Cortex of kidney (tissue), 1 donor: ENCODE measurements around the gene WDTC1.

ENCODE experiments used
- DNase-seq: peaks from one replicate; lab custom pipeline; 2025; lab: John Stamatoyannopoulos, UW

The WDTC1 gene

DNA sequence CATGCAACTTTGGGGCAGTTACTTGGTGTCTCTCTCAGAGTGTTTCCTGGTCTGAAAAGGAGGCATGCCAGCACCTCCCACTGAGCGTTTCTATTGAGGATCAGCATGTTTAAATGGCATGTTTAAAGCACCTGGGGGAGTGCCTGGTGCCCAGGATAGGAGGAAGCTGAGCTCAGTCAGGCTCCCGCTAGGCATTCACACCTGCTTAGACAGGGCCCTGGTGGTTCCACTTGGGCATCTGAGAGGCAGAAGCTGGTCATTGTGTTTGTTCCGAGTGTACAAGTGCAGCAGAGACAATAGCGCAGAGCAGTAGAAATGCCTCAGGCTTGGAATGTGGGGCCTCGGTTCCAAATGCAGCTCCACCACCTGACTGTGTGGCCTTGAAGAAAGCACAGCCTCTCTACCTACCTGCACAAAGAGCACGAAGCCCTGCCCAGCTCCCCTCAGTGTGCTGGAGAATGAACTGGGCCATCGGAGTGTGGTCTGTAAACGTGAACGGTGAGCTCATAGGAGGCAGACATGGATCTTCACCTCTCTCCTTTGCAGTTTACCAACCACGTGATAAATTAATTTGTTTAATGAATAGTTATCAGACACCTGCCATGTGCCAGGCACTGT is 67.3 kb downstream of the WDTC1 start:
- DNase-seq = no peak

- DNase-seq = no peak
Observed at GRCh38 chr1:27302612-27303011, 68.2 kb downstream of the WDTC1 start.

DNA sequence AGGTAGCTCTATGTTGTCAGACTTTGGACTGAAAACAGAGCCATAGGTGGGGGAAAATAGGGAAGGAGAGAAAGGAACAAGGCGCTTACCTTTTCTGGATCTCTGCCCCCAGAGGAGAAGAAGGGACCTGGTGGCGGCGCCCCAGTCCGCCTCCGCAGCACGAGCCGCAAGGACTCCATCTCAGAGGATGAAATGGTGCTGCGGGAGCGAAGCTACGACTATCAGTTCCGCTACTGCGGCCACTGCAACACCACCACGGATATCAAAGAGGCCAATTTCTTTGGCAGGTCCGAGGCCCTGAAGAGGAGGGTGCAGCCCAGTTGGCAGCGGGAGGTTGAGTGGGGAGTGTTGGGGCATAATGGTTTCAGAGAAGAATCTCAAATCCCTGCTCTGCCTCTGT is 69.1 kb downstream of the WDTC1 start:
- no peak for DNase-seq

DNA sequence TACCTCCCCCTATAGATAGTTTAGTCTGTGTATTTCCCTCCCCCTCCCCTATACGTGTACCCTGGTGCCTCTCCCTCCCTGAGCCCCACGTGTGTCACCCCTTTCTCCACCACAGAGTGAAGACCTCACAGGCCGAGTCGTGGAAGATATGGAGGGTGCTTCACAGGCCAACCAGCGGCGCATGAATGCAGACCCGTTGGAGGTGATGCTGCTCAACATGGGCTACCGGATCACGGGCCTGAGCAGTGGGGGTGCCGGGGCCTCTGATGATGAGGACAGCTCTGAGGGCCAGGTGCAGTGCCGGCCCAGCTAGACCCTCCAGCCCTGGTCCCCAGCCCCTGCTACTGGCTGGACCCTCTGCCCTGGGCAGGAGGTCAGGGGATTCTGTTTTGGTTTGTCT is 71.6 kb downstream of the WDTC1 start:
- no peak for DNase-seq

DNA sequence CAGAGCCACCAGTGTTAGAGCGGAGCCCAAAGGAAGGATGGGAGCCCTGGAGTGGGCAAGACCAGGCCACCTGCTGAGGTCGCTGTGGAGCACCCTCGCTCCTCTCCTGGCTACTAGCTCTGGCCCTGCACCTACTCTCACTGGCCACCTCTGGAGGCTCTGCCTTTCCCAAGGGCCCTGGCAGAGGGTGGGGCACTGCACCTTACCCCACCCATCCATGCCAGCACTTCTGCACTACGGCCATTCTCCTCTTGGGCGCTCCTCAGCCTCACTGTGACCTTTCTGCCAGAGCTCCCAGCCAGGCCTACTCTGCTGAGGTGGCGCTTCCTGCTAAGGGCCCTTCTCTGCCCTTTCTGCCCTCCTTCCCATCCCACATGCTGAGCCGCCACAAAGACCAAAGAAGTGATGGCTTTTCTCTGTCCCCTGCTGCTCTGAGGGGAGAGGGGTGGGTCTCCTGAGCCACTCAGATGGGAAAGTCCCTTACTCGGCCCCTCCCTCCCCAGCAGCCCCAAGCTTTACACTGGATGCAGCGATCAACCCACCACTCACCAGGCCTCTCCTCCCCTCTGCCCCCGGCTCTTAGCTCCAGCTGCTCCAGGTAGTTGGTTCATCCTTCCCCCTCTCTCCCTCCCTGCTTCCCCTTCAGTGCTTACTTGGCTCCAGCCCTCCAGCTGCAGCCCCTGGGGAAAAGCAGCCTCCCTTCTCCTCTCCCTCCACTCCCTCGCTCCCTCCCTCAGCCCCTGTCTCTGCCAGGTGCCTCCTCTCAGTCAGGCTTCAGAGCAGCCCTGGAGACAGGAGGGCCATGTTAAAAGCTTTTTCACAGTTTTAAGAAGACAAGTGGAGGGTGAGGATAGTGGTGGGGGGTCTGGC is 72.7 kb downstream of the WDTC1 start:
- no peak for DNase-seq

DNA sequence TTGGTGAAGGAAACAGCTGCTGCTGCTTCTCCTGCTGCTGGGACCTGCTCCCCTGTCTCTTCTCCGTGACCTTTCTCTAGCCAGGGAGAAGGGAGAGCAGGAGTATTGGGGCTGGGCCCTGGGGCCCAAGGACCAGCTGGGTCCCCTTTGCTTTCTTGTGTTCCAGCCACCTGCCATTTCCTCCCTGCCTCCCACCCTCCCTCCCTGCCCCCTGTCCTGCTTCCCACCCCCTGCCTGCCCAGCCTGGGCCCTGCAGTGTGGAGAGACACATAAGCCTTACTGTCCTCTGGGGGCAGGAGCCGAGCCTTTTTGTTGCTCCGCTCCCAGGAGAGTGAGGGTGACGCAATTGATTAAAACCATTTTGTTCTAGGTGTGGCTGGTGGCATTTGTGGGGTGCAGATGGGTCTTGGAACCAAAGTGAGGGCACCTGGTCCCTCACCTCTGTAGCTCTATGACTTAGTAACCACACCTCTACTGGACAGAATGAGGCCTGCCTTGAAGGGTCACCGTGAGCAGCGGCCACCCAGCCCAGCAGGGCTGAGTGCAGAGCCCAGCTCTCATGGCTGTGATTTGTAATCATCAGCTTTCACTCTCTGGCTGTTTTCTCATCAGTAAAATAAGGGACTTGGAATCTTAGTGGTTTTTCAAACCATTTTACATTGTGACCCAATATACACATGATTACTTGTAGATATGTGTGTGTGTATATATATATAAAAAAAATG is 73.6 kb downstream of the WDTC1 start:
- no peak for DNase-seq

- DNase-seq = no peak
Observed at GRCh38 chr1:27314169-27314568, 79.7 kb downstream of the WDTC1 start.

GRCh38 chr1:27314737-27315136 is 80.3 kb downstream of the WDTC1 start:
- DNase-seq = no peak

- DNase-seq = no peak
Observed at GRCh38 chr1:27316860-27317259, 82.4 kb downstream of the WDTC1 start.

- no peak for DNase-seq
Observed at GRCh38 chr1:27318136-27318535, 83.7 kb downstream of the WDTC1 start.

DNA sequence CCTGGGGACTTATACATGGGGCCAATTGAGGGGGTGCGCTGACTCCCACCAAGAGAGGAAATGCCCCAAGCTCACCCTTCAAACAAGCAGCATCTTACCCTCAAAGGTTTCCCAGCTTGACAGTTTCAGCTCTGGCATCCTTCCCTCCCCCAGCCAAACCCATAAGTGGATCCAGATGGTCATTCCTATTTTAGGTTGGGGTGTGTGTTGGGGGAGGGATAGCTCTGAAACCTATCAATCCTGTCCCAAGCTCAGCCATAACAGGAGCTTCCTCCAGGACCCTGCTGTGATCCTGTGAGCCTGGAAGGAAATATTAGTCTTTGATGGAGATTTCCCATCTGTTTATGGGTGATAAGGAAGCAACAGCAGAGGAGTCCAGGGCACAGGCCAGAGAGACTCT is 84.2 kb downstream of the WDTC1 start:
- DNase-seq = no peak

GRCh38 chr1:27321813-27322568 is 87.6 kb downstream of the WDTC1 start, which contains the start of gene TMEM222:
Gene TMEM222, plus strand, starts transcription at chr1:27322163. Its CDS starts 35 bp downstream, at chr1:27322198.
- DNase-seq = peak; percentile 69

- no peak for DNase-seq
Observed at GRCh38 chr1:27322569-27323240, 88.3 kb downstream of the WDTC1 start.

GRCh38 chr1:27325286-27325685 is 90.9 kb downstream of the WDTC1 start:
- DNase-seq = no peak

GRCh38 chr1:27327964-27328363 is 93.5 kb downstream of the WDTC1 start:
- no peak for DNase-seq

DNA sequence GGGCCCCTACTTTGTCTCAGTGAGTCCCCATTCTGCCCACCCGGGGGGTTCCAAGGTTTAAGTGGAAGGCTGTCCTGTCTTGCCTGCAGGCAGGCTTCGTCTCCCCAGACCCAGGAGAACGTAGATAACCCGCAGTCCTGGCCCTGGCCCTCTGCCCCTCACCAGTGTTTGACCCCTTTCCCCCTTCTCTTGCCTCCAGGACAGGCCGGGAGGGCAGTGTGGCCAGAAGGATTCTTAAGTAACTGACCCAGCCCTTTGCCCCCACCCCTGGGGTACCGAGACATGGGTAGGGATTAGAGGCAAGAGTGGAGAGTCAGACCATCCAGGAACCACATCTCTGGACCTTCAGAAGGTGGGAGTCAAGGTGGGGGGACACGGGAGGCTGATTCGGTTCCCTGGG is 96.4 kb downstream of the WDTC1 start:
- DNase-seq = no peak

- no peak for DNase-seq
Observed at GRCh38 chr1:27331426-27331825, 97.0 kb downstream of the WDTC1 start.

DNA sequence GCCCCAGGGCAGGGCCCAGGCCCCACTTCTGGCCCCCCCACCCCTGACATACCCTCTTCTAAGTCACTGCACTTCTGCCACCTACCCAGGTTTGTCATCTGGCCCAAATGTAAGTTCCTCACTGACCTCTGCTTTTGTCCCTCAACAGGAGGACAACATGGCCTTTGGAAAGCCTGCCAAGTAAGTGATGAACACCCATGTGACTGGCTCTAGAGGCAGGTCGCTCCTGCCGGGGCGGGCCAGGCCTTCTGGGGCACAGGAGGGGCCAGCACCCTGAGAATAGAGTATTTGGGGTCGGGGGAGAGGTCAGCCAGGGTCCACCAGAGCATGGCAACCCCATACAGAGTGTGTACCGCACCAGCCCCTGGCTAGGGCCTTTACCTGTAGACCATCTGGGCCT is 97.5 kb downstream of the WDTC1 start:
- DNase-seq = no peak

- DNase-seq = no peak
Observed at GRCh38 chr1:27332536-27333281, 98.3 kb downstream of the WDTC1 start.

- DNase-seq = no peak
Observed at GRCh38 chr1:27333717-27334279, 99.4 kb downstream of the WDTC1 start.
